Sigmoid colon (tissue), 3 donors: ENCODE results near the gene CD74.

Experiments used
- CTCF ChIP-seq, 4 experiments: fragments of 450-650 bp in 3 of 4; fragments of 200-600 bp in 1 of 4; IDR thresholded peaks; one replicate each; pipeline ENCODE4 v1.5.1; 2016 to 2019; ENCODE audit warnings: antibody characterized with exemption in 4 of 4, mild to moderate bottlenecking in 3 of 4, moderate library complexity in 2 of 4
- POLR2A ChIP-seq, 2 donors: fragments of 450-650 bp; IDR thresholded peaks; one replicate each; pipeline ENCODE4 v1.6.1; 2016; ENCODE audit warnings: antibody characterized with exemption in 2 of 2, mild to moderate bottlenecking in 2 of 2, moderate library complexity in 2 of 2

DNA sequence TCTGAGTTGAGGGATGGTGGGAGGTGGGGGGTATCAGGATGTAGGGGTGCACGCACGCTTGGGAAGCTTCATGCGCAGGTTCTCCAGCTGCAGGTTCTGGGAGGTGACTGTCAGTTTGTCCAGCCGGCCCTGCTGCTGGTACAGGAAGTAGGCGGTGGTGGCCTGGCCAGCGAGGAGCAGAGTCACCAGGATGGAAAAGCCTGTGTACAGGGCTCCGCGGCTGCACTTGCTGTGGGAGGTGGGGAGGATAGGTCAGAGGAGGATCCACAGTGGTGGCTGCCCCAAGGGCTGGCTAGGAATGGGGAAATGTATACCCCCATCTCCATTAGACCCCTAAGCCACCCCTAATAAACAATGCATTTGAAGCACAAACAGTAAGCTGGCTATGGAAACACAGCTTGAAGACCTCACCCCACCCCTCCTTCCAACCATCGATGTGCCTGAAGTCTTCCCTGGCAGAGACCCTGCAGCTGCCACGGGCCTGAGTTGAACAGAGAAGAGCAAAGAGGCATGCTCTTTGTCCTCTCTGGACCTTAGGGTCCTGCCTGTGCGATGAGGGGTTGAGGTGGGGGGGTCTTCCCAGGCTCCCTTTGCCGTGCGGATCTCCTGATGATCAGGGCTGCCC, 5.5 kb downstream of the CD74 start:
- TF ChIP-seq POLR2A (IDR thresholded peaks at IDR 0.05): no peak
- TF ChIP-seq CTCF (IDR thresholded peaks at IDR 0.05): no peak
